ENCODE data around the gene CCL11.

GRCh38 chr17:34301986-34302385, 16.4 kb downstream of the CCL11 start:
- TF ChIP-seq POLR2AphosphoS5 (IDR thresholded peaks at IDR 0.05; ENCODE audit: low read depth) (no peak), ZNF331 (CRISPR knock-in tag; IDR thresholded peaks at IDR 0.05; ENCODE audit: low read depth) (no peak), CTCF (conservative IDR thresholded peaks at IDR 0.05; ENCODE audit: low read depth in 2 of 2) (no peak), ZNF114 (CRISPR knock-in tag; IDR thresholded peaks at IDR 0.05) (no peak), EZH2 (IDR thresholded peaks at IDR 0.05; ENCODE audit: low read depth, unreplicated experiment) (no peak), CREB1 (CRISPR knock-in tag; IDR thresholded peaks at IDR 0.05; ENCODE audit: low read depth) (no peak), ETS1 (IDR thresholded peaks at IDR 0.05) (no peak)
- TF ChIP-seq, protein P1, sequence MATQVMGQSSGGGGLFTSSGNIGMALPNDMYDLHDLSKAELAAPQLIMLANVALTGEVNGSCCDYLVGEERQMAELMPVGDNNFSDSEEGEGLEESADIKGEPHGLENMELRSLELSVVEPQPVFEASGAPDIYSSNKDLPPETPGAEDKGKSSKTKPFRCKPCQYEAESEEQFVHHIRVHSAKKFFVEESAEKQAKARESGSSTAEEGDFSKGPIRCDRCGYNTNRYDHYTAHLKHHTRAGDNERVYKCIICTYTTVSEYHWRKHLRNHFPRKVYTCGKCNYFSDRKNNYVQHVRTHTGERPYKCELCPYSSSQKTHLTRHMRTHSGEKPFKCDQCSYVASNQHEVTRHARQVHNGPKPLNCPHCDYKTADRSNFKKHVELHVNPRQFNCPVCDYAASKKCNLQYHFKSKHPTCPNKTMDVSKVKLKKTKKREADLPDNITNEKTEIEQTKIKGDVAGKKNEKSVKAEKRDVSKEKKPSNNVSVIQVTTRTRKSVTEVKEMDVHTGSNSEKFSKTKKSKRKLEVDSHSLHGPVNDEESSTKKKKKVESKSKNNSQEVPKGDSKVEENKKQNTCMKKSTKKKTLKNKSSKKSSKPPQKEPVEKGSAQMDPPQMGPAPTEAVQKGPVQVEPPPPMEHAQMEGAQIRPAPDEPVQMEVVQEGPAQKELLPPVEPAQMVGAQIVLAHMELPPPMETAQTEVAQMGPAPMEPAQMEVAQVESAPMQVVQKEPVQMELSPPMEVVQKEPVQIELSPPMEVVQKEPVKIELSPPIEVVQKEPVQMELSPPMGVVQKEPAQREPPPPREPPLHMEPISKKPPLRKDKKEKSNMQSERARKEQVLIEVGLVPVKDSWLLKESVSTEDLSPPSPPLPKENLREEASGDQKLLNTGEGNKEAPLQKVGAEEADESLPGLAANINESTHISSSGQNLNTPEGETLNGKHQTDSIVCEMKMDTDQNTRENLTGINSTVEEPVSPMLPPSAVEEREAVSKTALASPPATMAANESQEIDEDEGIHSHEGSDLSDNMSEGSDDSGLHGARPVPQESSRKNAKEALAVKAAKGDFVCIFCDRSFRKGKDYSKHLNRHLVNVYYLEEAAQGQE (IDR thresholded peaks at IDR 0.05; ENCODE audit: unreplicated experiment) = no peak
